Smooth muscle cell (in vitro differentiated cells): ENCODE data around the gene CMTM1. TPM values are rescaled to one million over a fixed set of nuclear protein-coding genes. Genes with fewer than 3 reads are reported as not detected.
"Not testable (repeated sequence)": the region's sequence is repeated elsewhere in the genome, so short reads cannot be mapped to it uniquely, and the experiment has no call there.

ENCODE experiments used
- DNase-seq: peaks from one replicate; lab custom pipeline; 2025; ENCODE audit not compliant: unreplicated experiment; lab: John Stamatoyannopoulos, UW
- H2AFZ ChIP-seq: fragments of 200-600 bp; sonication (generic); 2 replicates; pipeline ENCODE4 v1.6.0; 2016; ENCODE audit warnings: antibody characterized with exemption, low read depth, mild to moderate bottlenecking
- H3F3A ChIP-seq: fragments of 200-600 bp; sonication (generic); 2 replicates; pipeline ENCODE4 v1.6.0; 2017; ENCODE audit warnings: antibody characterized with exemption, low read depth
- H3K27ac ChIP-seq: fragments of 200-600 bp; sonication (generic); 2 replicates; pipeline ENCODE4 v1.5.1; 2016; ENCODE audit warnings: low read depth, mild to moderate bottlenecking
- H3K27me3 ChIP-seq: fragments of 200-600 bp; sonication (generic); 2 replicates; pipeline ENCODE4 v1.6.1; 2016; ENCODE audit warnings: low read depth, mild to moderate bottlenecking
- H3K36me3 ChIP-seq: fragments of 200-600 bp; sonication (generic); 2 replicates; pipeline ENCODE4 v1.5.1; 2016; ENCODE audit warnings: low read depth
- H3K4me1 ChIP-seq: fragments of 200-600 bp; sonication (generic); 2 replicates; pipeline ENCODE4 v1.5.1; 2016; ENCODE audit warnings: low read depth
- H3K4me2 ChIP-seq: fragments of 200-600 bp; sonication (generic); 2 replicates; pipeline ENCODE4 v1.6.0; 2016; ENCODE audit warnings: mild to moderate bottlenecking
- H3K4me3 ChIP-seq: fragments of 200-600 bp; sonication (generic); 2 replicates; pipeline ENCODE4 v1.5.1; 2016; ENCODE audit warnings: mild to moderate bottlenecking
- H3K79me2 ChIP-seq: fragments of 200-600 bp; sonication (generic); 2 replicates; pipeline ENCODE4 v1.6.0; 2016; ENCODE audit warnings: low read depth, mild to moderate bottlenecking
- H3K9ac ChIP-seq: fragments of 200-600 bp; sonication (generic); 2 replicates; pipeline ENCODE4 v1.6.0; 2016; ENCODE audit warnings: low read depth
- H3K9me3 ChIP-seq: fragments of 200-600 bp; sonication (generic); replicated peaks from 2 replicates; pipeline ENCODE4 v1.5.1; 2016; ENCODE audit warnings: low read depth
- H4K20me1 ChIP-seq: fragments of 200-600 bp; sonication (generic); 2 replicates; pipeline ENCODE4 v1.6.0; 2016; ENCODE audit warnings: low read depth
- CTCF ChIP-seq: fragments of 200-600 bp; sonication (generic); IDR thresholded peaks from 2 replicates; pipeline ENCODE4 v1.5.1; 2017; ENCODE audit warnings: borderline replicate concordance, mild to moderate bottlenecking, antibody characterized with exemption; ENCODE audit not compliant: insufficient read depth, poor library complexity, severe bottlenecking
- WGBS: methylation state at CpG from one replicate; pipeline ENCODE4 v1.1.7; 2016; ENCODE audit warnings: low lambda C conversion rate; 5-methylcytosine and 5-hydroxymethylcytosine counted together
- polyA plus RNA-seq: library from polyadenylated mRNA; unstranded; fragments of >200 nt; fragmentation: Nextera tagmentation; extraction: Ambion mirVana; gene quantifications from 2 replicates; pipeline ENCODE4 v1.2.1, GENCODE V29; 2016
- total RNA-seq: library from RNA; depleted of rRNA; stranded (reverse); fragments of >200 nt; gene quantifications from 2 replicates; pipeline ENCODE4 v1.2.3, GENCODE V29; 2014

The CMTM1 gene
- total and polyA plus RNA-seq, 2 experiments from 2014 or later, result 0.27 to 2.5 TPM

DNA sequence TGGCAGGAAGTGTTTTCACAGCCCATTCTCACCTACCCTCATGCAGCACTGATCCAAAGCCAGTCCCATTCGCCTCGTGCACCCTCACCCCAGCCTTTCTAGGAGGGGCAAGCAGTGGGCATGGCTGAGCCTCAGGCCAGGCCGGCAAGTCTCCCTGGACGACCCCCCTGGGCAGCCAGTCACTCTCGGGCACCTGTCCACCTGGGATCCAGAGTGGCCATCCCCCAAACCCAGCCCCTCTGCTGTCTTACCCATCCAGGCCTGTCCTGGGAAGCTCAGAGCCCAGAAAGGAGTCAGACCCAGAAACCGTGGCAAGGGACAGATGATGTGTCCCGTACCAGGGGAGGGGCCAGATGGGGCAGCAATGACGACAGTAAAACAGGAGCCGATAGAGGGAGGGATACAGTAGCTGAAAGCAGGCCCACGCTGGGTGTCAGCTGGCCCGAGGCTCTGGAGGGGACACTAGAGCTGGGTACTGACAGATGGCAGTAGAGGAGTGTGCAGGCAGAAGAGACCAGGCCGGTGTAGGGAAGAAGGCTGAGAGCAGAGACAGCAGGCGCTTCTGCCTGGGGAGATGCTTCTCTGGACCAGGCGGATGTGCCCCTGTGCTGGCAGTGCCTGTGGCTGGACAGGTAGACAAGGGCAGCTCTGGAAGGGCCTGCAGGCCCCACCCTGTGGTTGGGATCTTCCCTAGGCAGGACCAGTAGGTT, 44.0 kb downstream of the CMTM1 start:
- Histone ChIP-seq H3K4me2 (no peak overlapping the region), H4K20me1 (peaks cover 69% of the 10 kb centered on the region), H3F3A (no peaks in the 10 kb centered on the region), H3K9ac (no peak overlapping the region), H3K4me1 (peaks cover 8% of the 10 kb centered on the region), H3K79me2 (peaks cover 9% of the 10 kb centered on the region), H3K27ac (no peak overlapping the region), H2AFZ (no peak overlapping the region), H3K36me3 (no peaks in the 10 kb centered on the region), H3K9me3 (no peaks in the 10 kb centered on the region), H3K4me3 (no peak overlapping the region), H3K27me3 (no peaks in the 10 kb centered on the region)
- no peak for DNase-seq
- WGBS, result 94% methylated on average over 14 of the region's 14 CpGs
- TF ChIP-seq CTCF, result no peak

DNA sequence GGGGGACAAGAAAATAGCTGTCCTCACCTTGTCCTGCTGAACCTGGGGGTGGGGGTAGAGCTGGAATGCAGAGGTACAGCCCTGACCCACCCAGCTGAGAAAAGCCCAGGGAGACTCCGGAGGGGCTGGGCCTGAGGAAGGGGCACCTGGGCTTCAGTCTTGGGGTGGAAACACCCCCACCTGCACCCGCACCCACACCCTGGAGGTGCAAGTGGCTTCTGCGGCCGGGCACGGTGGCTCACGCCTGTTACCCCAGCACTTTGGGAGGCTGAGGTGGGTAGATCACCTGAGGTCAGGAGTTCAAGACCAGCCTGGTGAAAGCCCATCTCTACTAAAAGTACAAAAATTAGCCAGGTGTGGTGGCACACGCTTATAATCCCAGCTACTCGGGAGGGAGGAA, 45.7 kb downstream of the CMTM1 start:
- H3K4me3 ChIP-seq, H3K36me3 ChIP-seq, H3K27ac ChIP-seq, H3F3A ChIP-seq, H3K4me2 ChIP-seq, H3K79me2 ChIP-seq, H2AFZ ChIP-seq, DNase-seq, H3K9me3 ChIP-seq, H3K27me3 ChIP-seq, H3K9ac ChIP-seq, H3K4me1 ChIP-seq: not testable (repeated sequence)
- 96% methylated on average over 8 of the region's 8 CpGs for WGBS
- H4K20me1 ChIP-seq, result peaks cover 55% of the 10 kb centered on the region

DNA sequence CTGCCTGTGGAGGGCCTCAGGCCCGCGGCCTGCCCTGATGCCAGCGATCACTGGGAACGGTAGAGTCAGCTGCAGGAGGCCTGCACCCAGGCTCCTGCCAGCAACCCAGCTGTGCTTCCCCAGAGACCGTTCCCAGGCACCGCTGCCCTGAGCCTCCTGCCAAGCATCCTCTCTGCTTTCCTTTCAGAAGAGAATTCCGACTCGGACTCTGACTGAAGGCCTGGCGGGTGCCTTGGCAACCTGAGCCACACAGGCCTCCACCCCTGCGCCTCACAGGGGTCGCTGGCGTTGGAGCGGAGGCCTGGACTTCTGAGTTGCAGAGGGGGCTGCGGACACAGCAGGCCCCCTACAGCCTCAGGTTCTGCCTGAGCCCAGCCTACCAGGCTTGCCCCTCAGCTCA, 46.2 kb downstream of the CMTM1 start:
- Histone ChIP-seq H3K9ac (no peak overlapping the region), H4K20me1 (peaks cover 50% of the 10 kb centered on the region), H3F3A (no peaks in the 10 kb centered on the region), H3K27me3 (no peaks in the 10 kb centered on the region), H3K4me1 (peaks cover 5% of the 10 kb centered on the region), H3K4me2 (no peak overlapping the region), H2AFZ (no peak overlapping the region), H3K27ac (no peak overlapping the region), H3K79me2 (no peaks in the 10 kb centered on the region), H3K9me3 (no peaks in the 10 kb centered on the region), H3K36me3 (no peaks in the 10 kb centered on the region), H3K4me3 (no peak overlapping the region)
- TF ChIP-seq CTCF, result no peak
- DNase-seq, result no peak
- WGBS, result 91% methylated on average over 14 of the region's 14 CpGs

- no peak for TF ChIP-seq CTCF
Observed at GRCh38 chr16:66614161-66614802, 48.0 kb downstream of the CMTM1 start.

More at GRCh38 chr16:66614161-66614802, 48.0 kb downstream of the CMTM1 start:
- H2AFZ ChIP-seq, result no peak overlapping the region
- no peak overlapping the region for H3K27ac ChIP-seq
- no peaks in the 10 kb centered on the region for H3K9me3 ChIP-seq
- no peaks in the 10 kb centered on the region for H3K27me3 ChIP-seq
- no peak overlapping the region for H3K4me3 ChIP-seq
- H3K9ac ChIP-seq, result no peak overlapping the region
- H3K4me1 ChIP-seq, result peaks cover 16% of the 10 kb centered on the region
- no peak for DNase-seq
- peaks cover 37% of the 10 kb centered on the region for H4K20me1 ChIP-seq
- no peaks in the 10 kb centered on the region for H3K36me3 ChIP-seq
- H3K4me2 ChIP-seq, result no peak overlapping the region
- no peaks in the 10 kb centered on the region for H3F3A ChIP-seq
- WGBS, result 90% methylated on average over 12 of the region's 12 CpGs
- no peaks in the 10 kb centered on the region for H3K79me2 ChIP-seq
